SK-MEL-5 (cell line): ENCODE results near the gene CCDC137. TPM values are rescaled to one million over a fixed set of nuclear protein-coding genes. Genes with fewer than 3 reads are reported as not detected.

Experiments
- DNase-seq: peaks from one replicate; pipeline ENCODE4 v3.0.0-alpha.2; 2016; ENCODE audit warnings: low read depth, low spot score
- in situ Hi-C: cut with HindIII; loops from 2 replicates; pipeline ENCODE4 v1.10.0; 2016; ENCODE audit warnings: low sequenced_read_pairs, high pct_unique_total_duplicates, low pct_unique_long_range_greater_than_20kb
- total RNA-seq: library from RNA; depleted of rRNA; stranded (reverse); fragments of >200 nt; shearing (Covaris generic); gene quantifications from 2 replicates; pipeline ENCODE4 v1.2.3, GENCODE V29; 2014

The CCDC137 gene
- total RNA-seq, 1 experiment from 2014 or later: 56.8 TPM

- in situ Hi-C loops: no loop called here
- DNase-seq: no peak
Measured at GRCh38 chr17:81691608-81692007, 25.1 kb downstream of the CCDC137 start.

DNA sequence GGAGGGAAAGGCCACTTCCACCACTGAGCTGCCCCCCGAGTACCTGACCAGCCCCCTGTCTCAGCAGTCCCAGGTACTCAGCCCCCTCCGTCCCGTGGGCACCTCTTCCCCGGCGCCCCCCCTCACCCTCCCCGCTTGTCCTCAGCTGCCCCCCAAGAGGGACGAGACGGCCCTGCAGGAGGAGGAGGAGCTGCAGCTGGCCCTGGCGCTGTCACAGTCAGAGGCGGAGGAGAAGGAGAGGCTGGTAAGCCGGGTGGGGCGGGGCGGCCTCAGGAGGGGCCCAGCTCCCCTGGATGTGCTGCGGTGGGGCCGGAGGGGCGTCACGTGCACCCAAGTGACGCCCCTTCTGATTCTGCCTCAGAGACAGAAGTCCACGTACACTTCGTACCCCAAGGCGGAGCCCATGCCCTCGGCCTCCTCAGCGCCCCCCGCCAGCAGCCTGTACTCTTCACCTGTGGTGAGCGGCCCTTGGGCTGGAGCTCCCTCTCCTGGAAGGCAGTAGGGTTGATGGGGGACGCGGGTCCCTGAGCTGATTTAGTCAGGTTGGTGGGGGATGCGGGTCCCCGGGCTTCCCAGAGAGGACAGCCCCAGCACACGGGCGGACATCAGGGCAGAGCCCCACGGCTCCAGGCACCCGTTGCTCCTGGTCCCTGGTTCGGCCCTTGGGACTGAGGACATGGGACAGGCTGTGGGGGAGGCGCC, 27.1 kb downstream of the CCDC137 start:
- in situ Hi-C loops: no loop called here
- peak; percentile 34 for DNase-seq

GRCh38 chr17:81694810-81695209, 28.3 kb downstream of the CCDC137 start:
- in situ Hi-C loops: no loop called here
- DNase-seq: no peak

- DNase-seq: no peak
- in situ Hi-C loops: no loop called here
Measured at GRCh38 chr17:81695211-81695610, 28.7 kb downstream of the CCDC137 start.

DNA sequence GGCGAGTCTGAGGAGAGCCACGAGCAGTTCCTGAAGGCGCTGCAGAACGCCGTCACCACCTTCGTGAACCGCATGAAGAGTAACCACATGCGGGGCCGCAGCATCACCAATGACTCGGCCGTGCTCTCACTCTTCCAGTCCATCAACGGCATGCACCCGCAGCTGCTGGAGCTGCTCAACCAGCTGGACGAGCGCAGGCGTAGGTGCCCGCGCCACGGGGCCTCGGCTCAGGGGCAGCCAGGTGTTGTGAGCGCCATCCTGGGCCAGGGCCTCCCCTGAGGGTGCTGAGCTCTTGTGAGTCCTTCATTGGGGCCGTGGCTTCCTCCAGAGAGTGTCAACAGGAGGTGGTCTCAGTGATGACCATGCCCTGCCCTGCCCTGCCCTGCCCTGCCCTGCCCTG, 29.3 kb downstream of the CCDC137 start:
- no peak for DNase-seq
- in situ Hi-C loops: no loop called here

DNA sequence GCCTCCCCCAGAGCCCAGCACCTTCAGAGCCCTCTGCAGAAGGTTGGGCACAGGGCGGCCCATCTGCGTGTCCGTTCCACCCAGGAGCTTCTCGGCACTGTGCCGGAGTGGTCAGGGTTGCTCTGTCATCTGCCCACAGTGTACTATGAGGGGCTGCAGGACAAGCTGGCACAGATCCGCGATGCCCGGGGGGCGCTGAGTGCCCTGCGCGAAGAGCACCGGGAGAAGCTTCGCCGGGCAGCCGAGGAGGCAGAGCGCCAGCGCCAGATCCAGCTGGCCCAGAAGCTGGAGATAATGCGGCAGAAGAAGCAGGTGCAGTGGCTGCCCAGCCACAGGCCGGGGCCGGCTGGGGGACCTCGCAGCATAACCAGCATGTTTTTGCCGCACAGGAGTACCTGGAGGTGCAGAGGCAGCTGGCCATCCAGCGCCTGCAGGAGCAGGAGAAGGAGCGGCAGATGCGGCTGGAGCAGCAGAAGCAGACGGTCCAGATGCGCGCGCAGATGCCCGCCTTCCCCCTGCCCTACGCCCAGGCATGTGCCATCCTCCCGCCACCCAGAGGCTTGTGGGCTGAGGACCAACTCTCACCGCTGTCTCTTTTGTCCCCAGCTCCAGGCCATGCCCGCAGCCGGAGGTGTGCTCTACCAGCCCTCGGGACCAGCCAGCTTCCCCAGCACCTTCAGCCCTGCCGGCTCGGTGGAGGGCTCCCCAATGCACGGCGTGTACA, 29.8 kb downstream of the CCDC137 start:
- in situ Hi-C loops: no loop called here
- no peak for DNase-seq

GRCh38 chr17:81697261-81698044, 30.9 kb downstream of the CCDC137 start:
- no peak for DNase-seq
- in situ Hi-C loops: no loop called here

DNA sequence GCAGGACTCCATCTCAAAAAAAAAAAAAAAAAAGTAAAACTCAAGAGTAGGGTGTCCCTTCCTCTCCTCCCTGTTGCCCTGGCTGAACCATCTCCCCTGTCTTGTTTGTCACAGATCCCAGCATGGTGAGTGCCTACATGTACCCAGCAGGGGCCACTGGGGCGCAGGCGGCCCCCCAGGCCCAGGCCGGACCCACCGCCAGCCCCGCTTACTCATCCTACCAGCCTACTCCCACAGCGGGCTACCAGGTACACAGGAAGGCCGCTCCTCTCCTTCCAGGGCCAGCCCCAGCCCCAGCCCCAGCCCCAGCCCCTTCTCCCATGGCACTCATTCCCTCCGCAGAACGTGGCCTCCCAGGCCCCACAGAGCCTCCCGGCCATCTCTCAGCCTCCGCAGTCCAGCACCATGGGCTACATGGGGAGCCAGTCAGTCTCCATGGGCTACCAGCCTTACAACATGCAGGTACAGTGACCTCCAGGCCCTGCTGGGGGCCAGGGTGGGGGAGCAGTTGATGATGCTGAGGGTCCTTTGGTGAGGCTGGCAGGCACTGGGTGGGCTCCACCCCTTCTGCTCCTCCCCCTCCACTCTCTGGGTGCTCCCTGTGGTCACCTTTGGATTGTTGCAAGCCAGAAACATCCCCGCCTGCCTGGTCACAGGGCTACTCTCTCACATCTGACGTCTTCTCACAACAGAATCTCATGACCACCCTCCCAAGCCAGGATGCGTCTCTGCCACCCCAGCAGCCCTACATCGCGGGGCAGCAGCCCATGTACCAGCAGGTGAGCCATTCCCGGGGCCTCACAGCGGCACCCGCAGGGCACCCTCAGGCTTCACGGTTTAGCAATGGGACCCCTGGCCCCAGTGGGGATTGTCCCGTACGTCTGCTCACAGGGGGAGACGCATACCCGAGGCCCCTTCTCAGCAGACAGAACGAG, 34.1 kb downstream of the CCDC137 start:
- in situ Hi-C loops: no loop called here
- DNase-seq: peak; percentile 48

DNA sequence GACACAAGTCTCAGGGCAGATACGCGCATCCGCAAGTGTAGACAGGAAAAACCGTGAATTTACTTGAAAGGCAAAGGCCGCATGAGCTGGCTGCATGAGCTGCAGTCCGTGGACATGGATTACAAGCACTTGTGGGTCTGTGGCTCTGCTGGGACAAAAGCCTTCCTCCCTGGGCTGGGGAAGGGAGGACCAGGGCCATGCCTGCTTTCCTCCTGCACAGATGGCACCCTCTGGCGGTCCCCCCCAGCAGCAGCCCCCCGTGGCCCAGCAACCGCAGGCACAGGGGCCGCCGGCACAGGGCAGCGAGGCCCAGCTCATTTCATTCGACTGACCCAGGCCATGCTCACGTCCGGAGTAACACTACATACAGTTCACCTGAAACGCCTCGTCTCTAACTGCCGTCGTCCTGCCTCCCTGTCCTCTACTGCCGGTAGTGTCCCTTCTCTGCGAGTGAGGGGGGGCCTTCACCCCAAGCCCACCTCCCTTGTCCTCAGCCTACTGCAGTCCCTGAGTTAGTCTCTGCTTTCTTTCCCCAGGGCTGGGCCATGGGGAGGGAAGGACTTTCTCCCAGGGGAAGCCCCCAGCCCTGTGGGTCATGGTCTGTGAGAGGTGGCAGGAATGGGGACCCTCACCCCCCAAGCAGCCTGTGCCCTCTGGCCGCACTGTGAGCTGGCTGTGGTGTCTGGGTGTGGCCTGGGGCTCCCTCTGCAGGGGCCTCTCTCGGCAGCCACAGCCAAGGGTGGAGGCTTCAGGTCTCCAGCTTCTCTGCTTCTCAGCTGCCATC, 34.9 kb downstream of the CCDC137 start:
- no peak for DNase-seq
- in situ Hi-C loops: no loop called here

DNA sequence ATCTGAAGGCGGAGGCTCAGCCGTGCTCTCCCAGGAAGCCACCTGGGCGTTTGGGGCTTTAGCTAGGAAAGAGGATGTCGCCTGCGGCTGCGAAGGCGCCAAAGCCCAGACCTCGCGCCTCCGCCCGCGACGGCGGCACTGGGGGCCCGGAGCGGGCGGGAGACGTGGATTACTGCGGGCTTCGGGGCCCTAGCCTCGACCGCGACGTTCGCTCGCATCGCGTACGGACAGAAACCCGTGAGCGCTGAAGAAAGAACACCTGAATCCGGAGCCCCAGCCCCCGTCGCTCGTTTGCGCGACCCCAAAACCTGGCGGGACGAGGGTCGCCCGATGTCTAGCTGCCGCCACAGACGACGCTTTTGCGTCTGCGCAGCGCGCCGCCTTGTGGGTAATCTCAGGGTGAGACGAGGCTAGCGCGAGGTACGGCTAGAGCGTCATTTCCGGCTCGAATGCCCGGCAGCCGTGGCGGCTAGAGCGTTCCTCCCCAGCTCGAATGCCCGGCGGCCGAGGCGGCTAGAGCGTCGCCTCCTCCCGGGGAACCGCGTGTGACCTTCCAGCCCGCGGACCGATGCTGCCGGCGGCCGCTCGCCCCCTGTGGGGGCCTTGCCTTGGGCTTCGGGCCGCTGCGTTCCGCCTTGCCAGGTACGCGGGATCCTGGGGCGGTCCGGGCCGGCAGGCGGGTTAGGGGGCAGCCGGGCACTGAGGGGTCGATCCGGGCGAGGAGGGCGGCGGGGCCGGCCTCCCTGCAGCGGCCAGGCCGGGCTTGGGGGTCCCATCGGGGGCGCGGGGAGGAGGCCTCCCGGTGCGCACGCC, 36.6 kb downstream of the CCDC137 start, which contains the start of gene MRPL12:
Gene MRPL12, plus strand, starts transcription at position 434 of the 813 bp plus-strand sequence. Its CDS starts 135 bp downstream, at position 569.
- in situ Hi-C loops: no loop called here

GRCh38 chr17:81703747-81704654, 37.5 kb downstream of the CCDC137 start:
- in situ Hi-C loops: no loop called here
- no peak for DNase-seq

More for the DNA sequence above, 36.6 kb downstream of the CCDC137 start, which contains the start of gene MRPL12:
- peak; percentile 98 for DNase-seq

DNA sequence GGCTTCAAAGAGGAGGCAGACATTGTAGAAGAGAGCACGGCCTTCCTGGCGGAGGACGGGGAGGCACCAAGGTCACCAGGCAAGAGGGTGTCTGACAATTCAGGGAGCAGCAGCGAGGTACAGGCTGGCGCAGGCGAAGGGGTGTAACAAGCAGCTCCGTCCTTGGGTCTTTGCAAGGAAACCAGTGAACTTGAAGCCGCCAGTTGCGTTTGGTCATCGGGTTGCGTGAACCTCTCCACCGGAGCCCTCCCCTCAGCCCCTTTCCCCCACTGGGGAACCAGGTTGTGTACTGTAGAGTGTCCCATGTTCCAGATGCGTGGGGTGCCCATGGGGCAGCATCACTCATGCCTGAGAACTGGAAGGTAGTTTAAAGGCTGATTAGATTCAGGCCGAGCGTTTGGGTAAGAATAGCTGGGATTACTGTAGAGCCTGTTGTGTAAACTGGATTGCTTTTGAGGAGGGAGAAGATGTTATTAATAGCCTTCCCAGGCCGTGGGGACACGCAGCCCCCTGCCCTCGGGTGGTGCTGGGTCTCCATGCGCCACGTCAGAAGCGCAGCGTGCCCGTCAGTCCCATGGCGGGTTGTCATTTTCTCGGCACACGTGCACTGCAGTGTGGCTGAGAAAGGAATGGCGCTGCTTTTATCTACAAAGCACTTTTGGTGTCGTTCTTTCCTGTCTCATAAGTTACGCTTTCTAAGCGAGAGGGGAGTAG, 39.1 kb downstream of the CCDC137 start:
- no peak for DNase-seq
- in situ Hi-C loops: no loop called here

GRCh38 chr17:81706232-81706611, 39.7 kb downstream of the CCDC137 start:
- in situ Hi-C loops: no loop called here
- DNase-seq: no peak
